CD4-positive, alpha-beta T cell treated with Interleukin-21 for 1 hour (primary cell): ENCODE results near the gene RNF38.
"Not testable (repeated sequence)": the region's sequence is repeated elsewhere in the genome, so short reads cannot be mapped to it uniquely, and the experiment has no call there.

Experiments
- DNase-seq: peaks from one replicate; pipeline ENCODE4 v3.0.0-alpha.2; 2020

The RNF38 gene

GRCh38 chr9:36399980-36400331 is at the start of gene RNF38:
Gene RNF38, minus strand, starts transcription at chr9:36400269. Its CDS starts 161 bp downstream, at chr9:36400108.
- peak; percentile 79 for DNase-seq

GRCh38 chr9:36448555-36448954 is 48.5 kb upstream of the RNF38 start:
- not testable (repeated sequence) for DNase-seq

DNA sequence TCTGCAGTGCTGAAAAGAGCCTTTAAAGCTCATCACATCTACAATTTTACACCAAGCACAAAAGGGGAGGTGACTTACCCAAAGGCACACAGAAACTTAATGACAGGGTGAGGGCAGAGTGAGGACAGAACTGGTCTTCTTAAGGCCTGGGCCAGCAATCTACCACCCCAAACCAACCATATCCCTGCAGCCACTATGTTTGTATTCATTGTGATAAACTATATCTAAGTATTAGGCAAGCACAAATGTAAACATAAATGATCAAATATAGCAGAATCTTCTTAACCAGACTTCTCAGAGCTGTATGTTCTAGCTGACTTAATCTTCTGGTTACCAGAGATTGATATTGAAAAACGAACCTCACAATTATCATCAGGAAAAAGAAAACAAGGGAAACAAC is 47.9 kb upstream of the RNF38 start:
- no peak for DNase-seq

- not testable (repeated sequence) for DNase-seq
Observed at GRCh38 chr9:36446678-36447077, 46.6 kb upstream of the RNF38 start.

DNA sequence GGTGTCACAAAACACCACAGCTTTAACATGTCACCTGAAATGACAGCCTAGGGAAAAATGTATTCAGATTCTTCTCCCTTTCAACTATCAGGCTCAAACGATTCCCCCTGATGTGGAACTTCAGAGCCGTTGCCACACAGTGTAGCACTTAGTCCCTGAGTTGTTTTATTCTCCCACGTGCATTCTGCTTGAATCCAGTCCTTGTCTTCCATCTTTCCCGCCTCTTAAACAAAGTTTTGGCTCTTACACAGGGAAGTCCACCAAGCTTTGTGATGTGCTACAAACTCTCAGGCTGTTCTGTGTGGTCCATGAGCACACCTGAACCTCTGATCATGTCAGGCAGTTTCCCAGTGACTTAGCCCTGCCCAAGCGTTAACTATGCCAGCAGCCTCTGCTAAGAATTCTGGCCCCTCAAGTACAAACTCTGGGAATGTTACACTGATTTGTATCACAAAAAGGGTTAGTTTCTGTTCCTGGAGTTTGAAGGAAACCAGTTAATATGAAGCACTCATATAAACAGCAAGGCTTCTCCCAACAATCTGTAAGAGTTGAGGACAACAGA is 45.8 kb upstream of the RNF38 start:
- no peak for DNase-seq

DNA sequence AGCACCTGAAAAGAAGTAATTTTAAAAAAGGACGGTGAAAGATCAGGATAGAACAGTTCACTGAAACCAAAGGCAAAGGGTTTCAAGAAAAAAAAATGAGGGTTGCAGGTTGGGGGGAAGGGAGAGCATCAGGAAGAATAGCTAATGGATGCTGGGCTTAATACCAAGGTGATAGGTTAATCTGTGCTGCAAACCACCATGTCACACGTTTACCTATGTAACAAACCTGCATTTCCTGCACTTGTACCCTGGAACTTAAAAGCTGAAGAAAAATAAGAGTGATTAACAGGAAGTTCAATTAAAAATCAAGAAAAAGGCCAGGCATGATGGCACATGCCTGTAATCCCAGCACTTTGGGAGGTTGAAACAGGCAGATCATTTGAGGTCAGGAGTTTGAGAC is 44.1 kb upstream of the RNF38 start:
- no peak for DNase-seq

DNA sequence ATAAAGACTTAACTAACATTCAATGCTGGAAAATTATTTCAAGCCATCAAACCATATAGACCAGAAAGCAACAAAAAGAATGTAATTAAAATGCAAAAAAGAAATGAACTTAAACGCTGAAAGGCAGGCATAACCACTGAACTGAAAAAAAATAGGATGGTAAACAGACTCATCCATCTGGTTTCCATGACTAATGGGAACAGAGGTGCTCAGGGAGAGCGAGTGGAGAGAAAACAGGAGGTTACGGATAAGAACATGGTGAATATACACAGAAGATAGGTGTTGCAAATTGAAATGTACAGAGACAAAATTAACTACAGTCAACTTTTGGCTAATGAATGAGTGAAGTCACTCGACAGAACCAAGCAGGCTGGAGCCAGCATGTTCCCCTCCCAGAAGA is 43.5 kb upstream of the RNF38 start:
- no peak for DNase-seq

- no peak for DNase-seq
Observed at GRCh38 chr9:36442710-36443109, 42.6 kb upstream of the RNF38 start.

DNA sequence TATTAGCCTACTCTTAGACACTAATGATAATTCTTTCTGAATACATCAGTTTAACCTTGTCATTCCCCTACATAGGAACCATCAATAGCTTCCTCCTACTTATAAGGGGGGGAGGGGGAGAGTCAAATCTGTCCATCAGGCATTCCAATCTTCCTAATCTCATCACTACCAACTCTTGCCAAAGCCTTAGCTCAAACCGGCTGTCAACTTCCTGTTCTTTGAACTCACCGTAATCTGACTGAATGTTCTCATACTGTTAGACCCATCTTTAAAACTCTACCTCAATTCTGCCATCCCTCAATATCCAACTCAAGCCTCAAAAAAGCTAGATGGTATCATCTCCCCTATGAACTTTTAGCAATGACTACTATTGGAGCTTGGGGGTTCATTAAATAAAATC is 41.9 kb upstream of the RNF38 start:
- no peak for DNase-seq

DNA sequence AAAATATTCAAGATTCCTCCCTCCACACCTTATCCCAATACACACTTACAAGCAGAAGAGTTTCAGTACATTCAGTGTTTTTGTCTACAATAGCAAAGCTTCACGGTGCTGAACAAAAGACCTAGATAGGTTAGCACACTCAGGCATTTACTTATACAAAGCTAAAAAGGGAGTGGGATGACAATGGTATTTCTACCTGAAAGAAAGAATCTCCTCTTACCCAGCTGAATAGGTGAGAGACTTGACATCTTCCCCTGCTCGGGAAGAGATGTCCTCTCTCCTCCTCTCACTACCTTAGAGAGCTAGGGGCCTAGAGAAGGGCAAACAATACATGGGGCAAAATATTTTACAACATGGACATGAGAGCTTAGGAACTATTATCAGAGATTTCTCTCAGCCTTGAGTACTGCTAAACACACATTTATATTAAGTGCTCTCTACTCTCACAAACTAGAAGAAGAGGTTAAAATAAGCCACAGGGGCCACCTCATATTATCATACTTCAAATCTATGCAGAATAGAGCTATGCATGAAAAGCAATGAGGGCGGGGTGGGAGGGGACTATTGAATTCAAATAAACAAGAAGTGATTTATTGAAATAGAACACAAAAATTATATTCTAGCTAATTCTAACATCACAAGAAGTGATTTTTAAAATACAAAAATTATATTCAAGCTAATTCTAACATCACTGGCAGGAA is 38.6 kb upstream of the RNF38 start:
- DNase-seq = no peak

DNA sequence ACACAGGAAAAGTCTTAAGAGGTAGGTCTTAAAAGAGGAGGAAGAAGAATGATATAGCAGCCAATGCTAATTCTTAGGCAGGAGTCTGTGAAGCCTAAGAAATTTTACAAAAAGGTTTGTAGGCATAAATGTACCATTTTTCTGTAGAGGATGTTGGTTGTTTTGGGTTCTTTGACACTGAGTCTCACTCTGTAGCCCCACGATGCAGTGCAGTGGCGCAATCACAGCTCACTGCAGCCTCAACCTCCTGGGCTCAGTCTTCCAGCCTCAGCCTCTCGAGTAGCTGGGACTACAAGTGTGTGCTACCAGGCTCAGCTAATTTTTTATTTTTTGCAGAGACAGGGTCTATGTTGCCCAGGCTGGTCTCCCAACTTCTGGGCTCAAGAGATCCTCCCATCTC is 37.7 kb upstream of the RNF38 start:
- DNase-seq = no peak

GRCh38 chr9:36436909-36437308 is 36.8 kb upstream of the RNF38 start:
- no peak for DNase-seq

DNA sequence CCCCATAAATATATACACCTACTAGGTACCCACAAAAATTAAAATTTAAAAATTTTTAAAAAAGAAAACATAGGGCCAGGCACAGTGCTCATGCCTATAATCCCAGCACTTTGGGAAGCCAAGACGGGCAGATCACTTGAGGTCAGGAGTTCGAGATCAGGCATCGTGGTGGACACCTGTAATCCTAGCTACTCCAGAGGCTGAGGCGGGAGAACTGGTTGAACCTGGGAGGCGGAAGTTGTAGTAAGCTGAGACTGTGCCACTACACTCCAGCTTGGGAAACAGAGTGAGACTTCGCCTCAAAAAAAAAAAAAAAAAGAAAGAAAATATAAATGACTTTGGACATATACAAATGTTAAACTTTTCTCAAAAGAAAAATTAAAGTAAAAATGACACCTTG is 33.3 kb upstream of the RNF38 start:
- DNase-seq = no peak

DNA sequence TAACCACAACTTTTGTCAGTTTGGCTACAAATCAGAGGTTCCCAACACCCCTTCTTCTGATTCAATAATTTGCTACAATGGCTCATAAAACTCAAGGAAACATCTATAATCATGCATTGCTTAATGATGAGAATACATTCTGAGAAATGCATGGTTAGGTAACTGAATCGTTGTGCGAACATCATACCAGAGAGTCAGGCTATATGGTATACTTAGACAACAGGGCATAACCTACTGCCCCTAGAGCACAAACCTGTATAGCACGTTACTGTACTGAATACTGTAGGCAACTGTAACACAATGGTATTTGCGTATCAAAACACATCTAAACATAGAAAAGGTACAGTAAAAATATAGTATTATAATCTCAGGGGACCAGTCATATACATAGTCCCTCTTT is 31.0 kb upstream of the RNF38 start:
- no peak for DNase-seq

DNA sequence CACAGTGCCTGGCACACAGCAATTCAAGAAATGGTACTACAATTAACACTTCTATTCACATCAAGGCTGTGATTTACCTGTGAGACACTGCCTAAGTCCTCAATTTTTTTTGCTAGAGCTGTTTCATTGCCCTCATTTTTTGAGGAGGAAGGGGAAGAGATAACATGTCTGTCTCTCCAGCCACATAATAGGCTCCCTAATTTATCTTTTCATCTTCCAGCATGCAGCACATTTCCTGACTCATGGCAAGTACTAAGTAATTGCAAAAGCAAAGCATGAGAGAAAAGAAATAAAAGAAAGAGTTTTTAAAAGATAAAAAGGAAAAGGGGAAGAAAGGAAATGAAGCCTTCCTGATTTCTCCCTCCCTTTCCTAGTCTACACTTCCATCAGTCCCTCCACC is 26.9 kb upstream of the RNF38 start:
- no peak for DNase-seq

- DNase-seq = no peak
Observed at GRCh38 chr9:36426348-36426747, 26.3 kb upstream of the RNF38 start.

DNA sequence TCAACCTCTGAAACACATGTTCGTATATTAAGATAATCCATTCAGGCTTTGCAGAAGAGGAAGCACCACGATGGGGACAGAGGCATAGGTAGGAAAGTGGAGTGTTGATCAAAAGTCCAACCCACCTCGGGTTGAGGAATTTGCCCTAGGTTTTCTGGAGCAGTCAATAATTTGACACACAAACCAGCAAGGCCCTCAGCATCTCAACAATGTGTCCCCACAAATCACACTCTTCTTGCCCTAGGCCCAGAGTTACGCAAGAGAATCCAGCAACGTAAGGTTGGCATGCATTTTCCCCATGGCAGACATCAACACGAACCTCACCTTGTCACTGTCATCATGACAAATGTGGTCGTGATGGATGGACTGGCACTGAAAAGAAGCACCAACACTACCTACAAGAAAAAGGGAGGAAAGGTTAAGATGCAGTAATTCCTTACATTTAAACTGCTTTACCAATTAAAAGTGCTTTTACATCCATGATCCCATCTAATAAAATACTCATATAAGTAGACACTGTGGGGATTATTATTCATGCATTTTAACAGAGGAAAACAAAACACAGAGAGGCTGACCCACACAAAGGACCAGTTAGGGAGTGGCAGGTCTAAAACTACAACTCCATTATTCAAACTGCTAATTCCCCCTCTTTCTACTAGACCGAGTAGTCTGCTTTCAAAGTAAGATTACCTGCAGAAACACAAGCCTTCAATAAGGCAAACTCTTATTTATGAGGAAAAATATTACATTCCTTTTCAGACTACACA is 24.4 kb upstream of the RNF38 start:
- no peak for DNase-seq

- DNase-seq = no peak
Observed at GRCh38 chr9:36423206-36423605, 23.1 kb upstream of the RNF38 start.

- DNase-seq = no peak
Observed at GRCh38 chr9:36416890-36417289, 16.8 kb upstream of the RNF38 start.

- no peak for DNase-seq
Observed at GRCh38 chr9:36415822-36416525, 15.9 kb upstream of the RNF38 start.

- DNase-seq = not testable (repeated sequence)
Observed at GRCh38 chr9:36411410-36411809, 11.3 kb upstream of the RNF38 start.

- not testable (repeated sequence) for DNase-seq
Observed at GRCh38 chr9:36409076-36409475, 9.0 kb upstream of the RNF38 start.

DNA sequence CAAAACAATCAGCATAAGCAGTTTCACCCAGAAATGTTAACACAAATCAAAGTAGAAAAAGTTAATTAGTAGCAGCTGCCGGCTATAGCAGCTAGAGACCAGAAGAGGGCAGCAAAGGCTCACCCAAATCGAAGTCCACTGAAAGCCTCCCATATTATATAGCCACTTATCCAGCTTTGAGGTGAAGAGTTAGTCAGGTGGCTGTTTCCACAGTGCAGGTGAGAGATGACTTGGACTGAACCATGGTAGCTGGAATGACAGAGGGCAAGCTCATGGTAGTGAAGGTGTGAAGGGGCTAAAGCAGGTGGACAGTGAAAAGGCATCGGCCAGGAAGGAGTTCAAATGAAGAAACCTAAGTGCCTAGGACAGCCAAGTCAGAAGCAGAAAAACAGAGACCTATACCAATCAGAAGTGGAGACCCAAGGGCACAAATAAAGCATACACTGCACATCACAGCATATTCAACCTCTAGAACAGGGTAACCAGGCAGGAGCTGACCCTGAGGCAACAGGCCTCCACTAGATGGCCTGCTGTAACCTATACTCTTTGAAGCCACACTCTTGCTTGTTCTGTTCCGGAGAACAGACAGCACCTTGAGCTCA is 7.2 kb upstream of the RNF38 start:
- peak; percentile 80 for DNase-seq
